Ectodermal cell (in vitro differentiated cells): Measurements from ENCODE around the gene ANKRD9.

Experiments used
- H3K27ac ChIP-seq: 2 replicates; pipeline ENCODE4 v1.7.0; 2013; ENCODE audit warnings: mild to moderate bottlenecking, low read depth, low read length; ENCODE audit not compliant: insufficient read depth, poor library complexity, severe bottlenecking
- H3K27me3 ChIP-seq: 2 replicates; pipeline ENCODE4 v1.7.0; 2013; ENCODE audit warnings: mild to moderate bottlenecking, low read length; ENCODE audit not compliant: insufficient read depth, control insufficient read depth, poor library complexity, severe bottlenecking
- H3K36me3 ChIP-seq: one replicate; pipeline ENCODE4 v1.7.0; 2013; ENCODE audit warnings: low read length; ENCODE audit not compliant: control insufficient read depth, insufficient read depth
- H3K4me1 ChIP-seq: one replicate; pipeline ENCODE4 v1.7.0; 2013; ENCODE audit warnings: low read length; ENCODE audit not compliant: control insufficient read depth, insufficient read depth
- H3K4me3 ChIP-seq: 2 replicates; pipeline ENCODE4 v1.7.0; 2013; ENCODE audit warnings: low read depth, low read length, control low read depth; ENCODE audit not compliant: insufficient read depth
- H3K9me3 ChIP-seq: 2 replicates; pipeline ENCODE4 v1.7.0; 2013; ENCODE audit warnings: mild to moderate bottlenecking, low read length, moderate library complexity; ENCODE audit not compliant: control insufficient read depth
- WGBS, 2 experiments: methylation state at CpG; one replicate each; pipeline ENCODE4 v1.1.7; 2013; ENCODE audit warnings: missing lambda C conversion rate in 2 of 2; 5-methylcytosine and 5-hydroxymethylcytosine counted together

Gene ANKRD9

DNA sequence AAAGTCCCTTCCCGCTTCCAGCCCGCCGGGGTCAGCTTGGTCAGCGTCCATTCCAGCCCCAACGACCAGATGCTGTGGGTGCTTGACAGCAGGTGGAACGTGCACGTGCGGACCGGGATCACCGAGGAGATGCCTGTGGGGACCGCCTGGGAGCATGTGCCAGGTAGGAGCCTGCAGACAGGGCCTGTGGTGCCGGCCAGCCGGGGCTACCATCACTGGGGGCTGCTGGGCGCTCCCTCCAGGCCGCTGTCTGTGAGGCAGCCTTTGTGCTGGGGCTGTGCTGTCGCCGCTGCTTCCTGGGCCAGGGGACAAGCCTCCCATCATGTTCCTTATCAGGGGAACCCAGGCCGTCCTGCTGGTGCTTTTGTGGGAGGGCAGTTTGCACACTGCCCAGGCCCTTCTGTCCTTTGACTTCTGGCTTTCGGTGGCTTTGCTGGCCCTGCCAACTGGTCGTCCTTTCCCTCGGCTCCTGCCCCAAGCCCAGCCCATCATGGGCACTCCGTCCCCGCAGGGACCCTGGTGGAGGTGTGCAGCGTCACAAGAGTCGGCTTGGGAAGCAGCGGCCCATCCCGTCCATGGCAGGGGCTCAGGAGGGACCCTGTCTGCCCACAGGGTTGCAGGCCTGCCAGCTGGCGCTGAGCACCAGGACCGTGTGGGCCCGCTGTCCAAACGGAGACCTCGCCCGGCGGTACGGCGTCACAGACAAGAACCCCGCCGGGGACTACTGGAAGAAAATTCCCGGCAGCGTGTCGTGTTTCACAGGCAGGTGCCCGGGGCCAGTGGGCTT lies 12.4 kb downstream of the ANKRD9 start:
- H3K27ac ChIP-seq, result no peak overlapping the region
- no peaks in the 10 kb centered on the region for H3K4me1 ChIP-seq
- H3K4me3 ChIP-seq, result no peak overlapping the region
- H3K36me3 ChIP-seq, result peaks cover 3% of the 10 kb centered on the region
- H3K9me3 ChIP-seq, result no peaks in the 10 kb centered on the region
- WGBS, 2 experiments, result 95% methylated on average over 42 of the region's 42 CpGs
- H3K27me3 ChIP-seq, result no peaks in the 10 kb centered on the region

DNA sequence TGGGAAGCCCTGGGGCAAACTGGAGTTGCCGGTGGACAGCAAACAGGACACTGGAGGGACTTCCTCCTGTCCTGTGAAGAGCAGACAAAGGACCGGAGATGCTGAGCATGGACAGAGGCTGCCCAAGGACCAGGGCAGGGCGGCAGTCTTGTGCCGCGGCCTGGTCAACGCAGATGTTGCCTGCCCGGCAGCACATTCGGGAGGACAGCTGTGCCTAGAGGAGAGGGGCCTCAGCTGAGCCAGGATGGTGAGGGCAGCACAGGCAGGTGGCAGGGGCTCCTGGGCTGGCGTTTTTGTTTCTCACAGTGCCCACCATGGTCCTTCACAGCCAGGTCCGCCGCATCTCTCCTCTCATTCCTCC lies 13.3 kb downstream of the ANKRD9 start:
- H3K27ac ChIP-seq, result no peak overlapping the region
- H3K4me1 ChIP-seq, result no peaks in the 10 kb centered on the region
- no peaks in the 10 kb centered on the region for H3K9me3 ChIP-seq
- H3K4me3 ChIP-seq, result no peak overlapping the region
- 94 to 96% methylated on average over 11 of the region's 11 CpGs for WGBS, 2 experiments
- peaks cover 3% of the 10 kb centered on the region for H3K36me3 ChIP-seq
- no peaks in the 10 kb centered on the region for H3K27me3 ChIP-seq

DNA sequence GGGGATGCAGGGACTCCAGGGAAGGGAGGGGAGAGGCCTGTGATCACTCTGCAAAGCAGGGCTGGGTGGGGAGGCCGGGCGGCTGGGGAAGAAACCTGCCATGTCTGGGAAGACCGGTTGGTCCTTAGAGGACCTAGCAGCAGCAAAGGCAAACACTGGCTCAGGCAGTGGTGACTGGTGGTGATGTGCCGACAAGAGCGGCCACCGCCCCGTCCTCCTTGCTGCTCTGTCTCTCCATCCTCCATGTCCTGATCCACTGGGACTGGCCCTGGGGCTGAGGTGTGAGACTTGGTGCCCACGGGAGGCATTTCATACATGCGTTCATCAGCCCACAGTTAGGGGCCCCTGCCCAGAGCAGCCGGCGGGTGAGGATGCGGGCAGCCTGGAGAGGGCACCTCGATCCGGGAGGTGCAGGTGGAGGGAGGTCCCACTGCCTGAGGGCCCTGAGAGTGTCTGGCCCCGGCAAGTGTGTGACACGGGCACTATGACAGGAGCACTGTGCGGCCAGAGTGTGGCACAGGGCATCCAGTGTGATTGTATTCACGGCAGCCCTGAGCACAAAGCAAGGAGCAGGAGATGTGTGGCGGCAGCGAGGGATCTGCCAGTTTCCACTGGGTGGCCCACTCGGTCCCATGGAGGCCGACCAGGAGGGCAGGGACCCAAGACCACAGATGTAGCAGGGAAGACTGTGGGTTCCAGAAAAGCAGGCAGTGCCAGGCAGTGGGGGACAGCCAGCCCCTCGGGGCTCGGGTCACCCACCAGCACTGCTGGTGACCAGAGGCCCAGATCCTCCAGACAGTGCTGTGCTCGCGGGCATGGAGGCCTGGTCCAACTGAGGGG lies 13.9 kb downstream of the ANKRD9 start:
- H3K4me3 ChIP-seq, result no peak overlapping the region
- H3K9me3 ChIP-seq, result no peaks in the 10 kb centered on the region
- WGBS, 2 experiments, result 94% methylated on average over 26 of the region's 26 CpGs
- no peaks in the 10 kb centered on the region for H3K27me3 ChIP-seq
- peaks cover 3% of the 10 kb centered on the region for H3K36me3 ChIP-seq
- no peaks in the 10 kb centered on the region for H3K4me1 ChIP-seq
- H3K27ac ChIP-seq, result no peak overlapping the region

DNA sequence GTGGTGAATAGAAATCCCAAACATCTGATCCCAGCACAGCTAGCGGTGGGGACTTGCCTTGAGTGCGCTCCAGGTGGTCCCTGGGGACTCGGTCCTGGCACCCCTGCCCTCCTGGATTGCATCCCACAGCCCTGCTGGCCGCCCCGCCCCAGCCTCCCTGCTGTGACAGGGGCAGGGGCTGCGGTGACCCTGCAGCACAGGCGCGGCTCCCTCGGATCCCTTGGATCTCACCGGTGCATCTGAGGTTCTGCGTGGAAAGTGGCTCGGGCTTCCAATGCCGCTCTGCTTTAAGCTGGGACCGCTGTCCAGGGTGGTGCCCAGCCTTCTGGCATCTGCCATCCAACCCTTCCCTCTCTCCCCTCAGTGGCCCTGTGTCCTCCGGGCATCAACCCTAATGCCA lies 16.0 kb downstream of the ANKRD9 start:
- Histone ChIP-seq H3K36me3 (peaks cover 3% of the 10 kb centered on the region), H3K27ac (no peak overlapping the region), H3K27me3 (no peaks in the 10 kb centered on the region), H3K4me1 (no peaks in the 10 kb centered on the region), H3K4me3 (no peak overlapping the region), H3K9me3 (no peaks in the 10 kb centered on the region)
- WGBS, 2 experiments, result 94 to 95% methylated on average over 15 of the region's 15 CpGs

DNA sequence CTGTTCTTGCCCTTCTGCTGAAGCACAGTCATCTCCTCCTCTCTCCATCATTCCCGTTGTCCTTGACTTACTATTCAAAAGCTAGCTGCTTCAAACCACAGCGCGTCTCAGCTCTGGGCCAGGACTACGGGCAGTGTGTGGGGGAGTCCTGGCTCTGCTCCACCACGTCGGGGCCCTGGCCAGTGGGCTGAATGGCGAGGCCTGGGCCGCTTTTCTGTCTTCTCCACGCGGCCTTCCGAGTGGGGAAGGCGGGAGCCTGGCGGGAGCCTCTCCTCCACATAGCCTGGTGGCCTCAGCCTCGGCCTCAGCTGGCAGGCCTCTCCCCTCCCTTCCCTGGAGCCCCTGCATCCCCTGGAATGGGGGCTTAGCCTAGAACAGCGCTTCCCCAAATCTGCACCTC lies 16.5 kb downstream of the ANKRD9 start:
- Histone ChIP-seq H3K36me3 (peaks cover 2% of the 10 kb centered on the region), H3K4me3 (no peak overlapping the region), H3K27me3 (no peaks in the 10 kb centered on the region), H3K27ac (no peak overlapping the region), H3K9me3 (no peaks in the 10 kb centered on the region), H3K4me1 (no peaks in the 10 kb centered on the region)
- WGBS, 2 experiments, result 95% methylated on average over 15 of the region's 15 CpGs

DNA sequence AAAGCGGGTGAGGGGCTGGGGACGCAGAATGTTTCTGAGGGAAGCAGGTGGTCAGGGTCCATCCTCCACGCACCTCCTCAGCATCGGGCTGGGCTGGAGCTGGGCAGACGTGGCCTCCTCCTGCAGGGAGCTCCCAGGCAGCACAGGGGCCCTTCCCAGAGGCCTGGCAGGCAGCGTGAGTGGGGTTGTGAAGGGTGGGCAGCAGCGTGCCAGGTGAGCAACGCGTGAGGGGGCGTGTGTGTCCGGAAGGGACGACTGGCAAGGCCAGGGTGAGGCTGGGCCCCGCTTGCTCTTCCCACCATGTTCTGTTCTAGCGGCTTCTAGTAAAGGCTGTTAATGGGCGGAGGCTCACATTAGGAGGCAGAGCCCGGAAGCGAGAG lies 17.1 kb downstream of the ANKRD9 start:
- 94% methylated on average over 17 of the region's 17 CpGs for WGBS, 2 experiments
- no peak overlapping the region for H3K27ac ChIP-seq
- H3K9me3 ChIP-seq, result no peaks in the 10 kb centered on the region
- H3K4me1 ChIP-seq, result no peaks in the 10 kb centered on the region
- no peaks in the 10 kb centered on the region for H3K36me3 ChIP-seq
- no peak overlapping the region for H3K4me3 ChIP-seq
- no peaks in the 10 kb centered on the region for H3K27me3 ChIP-seq

DNA sequence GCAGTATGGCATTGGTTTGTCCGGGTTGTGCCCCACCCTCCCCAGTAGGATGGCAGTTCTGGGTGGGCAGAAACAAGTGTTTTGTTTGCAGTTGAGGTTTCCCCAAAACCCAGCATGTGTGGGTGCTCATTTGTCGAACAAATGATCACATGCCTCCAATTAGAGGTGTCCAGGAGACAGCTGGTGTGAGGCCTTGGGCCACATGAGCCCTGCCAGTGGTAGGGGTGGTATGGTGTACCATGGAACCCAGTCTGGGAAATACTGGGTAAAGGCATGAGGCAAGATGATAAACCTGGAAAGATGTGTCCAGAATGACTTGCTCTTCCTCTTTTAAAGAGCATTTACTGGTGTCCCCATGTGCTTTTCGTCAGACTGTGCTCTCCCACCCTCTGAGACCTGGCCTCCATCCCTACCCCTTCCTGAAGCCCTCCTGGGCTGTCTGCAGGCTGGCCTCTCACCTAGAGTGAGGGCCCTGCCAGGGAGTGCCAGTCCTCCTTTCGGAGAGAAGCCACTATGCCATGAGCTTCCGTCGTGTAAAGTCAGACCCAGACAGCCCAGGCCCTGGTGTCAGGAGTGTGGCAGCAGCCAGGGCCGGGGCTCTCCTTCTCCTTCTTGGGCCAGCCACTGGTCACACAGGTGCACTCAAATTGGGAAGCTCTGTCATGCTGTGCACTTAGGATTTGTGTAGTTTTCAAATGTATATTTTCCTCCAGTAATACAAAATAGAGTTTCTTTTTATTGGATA lies 17.6 kb downstream of the ANKRD9 start:
- Histone ChIP-seq H3K9me3 (no peaks in the 10 kb centered on the region), H3K4me3 (no peak overlapping the region), H3K36me3 (no peaks in the 10 kb centered on the region), H3K4me1 (no peaks in the 10 kb centered on the region), H3K27ac (no peak overlapping the region), H3K27me3 (no peaks in the 10 kb centered on the region)
- WGBS, 2 experiments, result 91 to 95% methylated on average over 7 of the region's 7 CpGs

DNA sequence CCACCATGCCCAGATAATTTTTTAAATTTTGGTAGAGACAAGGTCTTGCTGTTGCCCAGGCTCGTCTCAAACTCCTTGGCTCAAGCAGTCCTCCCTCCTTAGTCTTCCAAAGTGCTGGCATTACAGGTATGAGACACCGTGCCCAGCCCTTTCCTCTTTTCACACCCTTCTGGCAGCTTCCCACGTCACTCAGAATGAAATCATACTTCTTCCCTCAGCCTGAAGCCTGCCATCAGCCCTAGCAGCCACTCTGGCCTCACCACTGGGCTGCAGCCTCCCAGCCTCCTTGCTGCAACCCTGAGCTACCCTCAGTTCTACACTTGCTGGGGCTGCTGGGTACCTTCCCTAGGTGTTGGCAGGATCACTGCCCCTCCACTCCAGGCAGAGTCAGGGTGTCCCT lies 18.2 kb downstream of the ANKRD9 start:
- Histone ChIP-seq H3K27me3 (no peaks in the 10 kb centered on the region), H3K4me1 (no peaks in the 10 kb centered on the region), H3K4me3 (no peak overlapping the region), H3K27ac (no peak overlapping the region), H3K9me3 (no peaks in the 10 kb centered on the region), H3K36me3 (no peaks in the 10 kb centered on the region)
- 94 to 96% methylated on average over 3 of the region's 3 CpGs for WGBS, 2 experiments

DNA sequence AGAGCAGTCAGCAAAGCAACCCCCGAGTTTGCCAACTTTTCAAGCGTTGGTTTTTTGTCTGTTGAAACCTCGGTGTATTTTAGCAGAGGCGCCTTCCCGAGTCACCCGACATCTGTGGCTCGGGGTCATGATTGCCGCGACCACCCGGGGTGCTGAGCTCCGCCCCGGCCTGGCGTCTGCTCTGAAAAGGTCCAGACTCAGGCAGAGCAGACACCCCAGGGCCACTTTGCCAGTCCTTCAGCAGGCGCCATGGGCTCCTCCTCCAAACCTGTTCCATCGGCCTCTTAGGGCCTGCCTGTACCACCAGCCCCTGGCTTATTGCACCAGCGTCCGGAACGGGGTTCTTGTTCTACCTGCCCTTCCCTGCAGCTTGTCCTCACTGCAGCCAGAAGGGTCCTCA lies 19.1 kb downstream of the ANKRD9 start:
- Histone ChIP-seq H3K4me1 (no peaks in the 10 kb centered on the region), H3K36me3 (no peaks in the 10 kb centered on the region), H3K4me3 (no peak overlapping the region), H3K9me3 (no peaks in the 10 kb centered on the region), H3K27ac (no peak overlapping the region), H3K27me3 (no peaks in the 10 kb centered on the region)
- WGBS, 2 experiments, result 87% methylated on average over 18 of the region's 18 CpGs

DNA sequence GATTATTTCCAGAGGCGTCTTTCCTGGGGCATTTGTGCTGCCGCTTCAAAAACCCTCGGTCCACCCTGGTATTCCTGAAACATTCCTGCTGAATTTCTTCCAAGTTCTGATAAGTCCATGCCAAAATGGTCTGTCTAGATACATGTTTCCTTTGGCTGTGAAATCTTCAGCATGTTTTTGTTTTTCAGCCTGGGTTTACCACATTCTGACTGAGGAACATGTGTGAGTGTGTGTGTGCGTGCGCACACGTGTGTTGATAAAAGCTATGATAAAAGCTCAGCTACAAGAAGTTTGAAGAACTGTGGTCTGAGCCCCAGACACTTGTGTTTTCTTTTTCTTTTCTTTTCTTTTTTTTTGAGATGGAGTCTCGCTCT lies 22.4 kb downstream of the ANKRD9 start:
- Histone ChIP-seq H3K4me1 (no peaks in the 10 kb centered on the region), H3K4me3 (no peak overlapping the region), H3K36me3 (no peaks in the 10 kb centered on the region), H3K27ac (no peak overlapping the region), H3K9me3 (no peaks in the 10 kb centered on the region), H3K27me3 (no peaks in the 10 kb centered on the region)
- WGBS, 2 experiments, result 90 to 97% methylated on average over 7 of the region's 7 CpGs
